Activated naive CD4-positive, alpha-beta T cell treated with anti-CD3 and anti-CD28 coated beads for 36 hours (primary cell): ENCODE measurements around the gene CCR6. TPM values are rescaled to one million over a fixed set of nuclear protein-coding genes. Genes with fewer than 3 reads are reported as not detected.

Source experiments
- CTCF ChIA-PET: fragments of 350-600 bp; sonication (Branson Sonifier 250); formaldehyde crosslinking; loops from one replicate; lab custom pipeline; 2021; ENCODE audit warnings: antibody characterized with exemption; lab: Charles Lee
- DNase-seq: peaks from one replicate; pipeline ENCODE4 v3.0.0-alpha.2; 2020
- H3K27ac Mint-ChIP-seq: one replicate; pipeline ENCODE4 v1.8.0; 2021; ENCODE audit warnings: mild to moderate bottlenecking, mixed read lengths
- H3K27me3 Mint-ChIP-seq: one replicate; pipeline ENCODE4 v1.8.0; 2021; ENCODE audit warnings: low read depth, mixed read lengths
- H3K36me3 Mint-ChIP-seq: one replicate; pipeline ENCODE4 v1.8.0; 2021; ENCODE audit warnings: low read depth, mixed read lengths
- H3K4me1 Mint-ChIP-seq: one replicate; pipeline ENCODE4 v1.8.0; 2021; ENCODE audit warnings: low read depth, mixed read lengths
- H3K4me3 Mint-ChIP-seq: one replicate; pipeline ENCODE4 v1.8.0; 2021; ENCODE audit warnings: mild to moderate bottlenecking, moderate library complexity, mixed read lengths
- H3K9me3 Mint-ChIP-seq: one replicate; pipeline ENCODE4 v1.8.0; 2021; ENCODE audit warnings: mixed read lengths
- intact Hi-C: fragments of 100-400 bp; cut with micrococcal nuclease; formaldehyde crosslinking; loops from one replicate; pipeline ENCODE4 v1.15.1; 2023
- total RNA-seq, 2 experiments: library from RNA; stranded (reverse); gene quantifications; one replicate each; pipeline ENCODE4 v1.2.3, GENCODE V29; 2021

The CCR6 gene
- total RNA-seq, 2 experiments from 2014 or later, result 0.31 to 0.37 TPM

DNA sequence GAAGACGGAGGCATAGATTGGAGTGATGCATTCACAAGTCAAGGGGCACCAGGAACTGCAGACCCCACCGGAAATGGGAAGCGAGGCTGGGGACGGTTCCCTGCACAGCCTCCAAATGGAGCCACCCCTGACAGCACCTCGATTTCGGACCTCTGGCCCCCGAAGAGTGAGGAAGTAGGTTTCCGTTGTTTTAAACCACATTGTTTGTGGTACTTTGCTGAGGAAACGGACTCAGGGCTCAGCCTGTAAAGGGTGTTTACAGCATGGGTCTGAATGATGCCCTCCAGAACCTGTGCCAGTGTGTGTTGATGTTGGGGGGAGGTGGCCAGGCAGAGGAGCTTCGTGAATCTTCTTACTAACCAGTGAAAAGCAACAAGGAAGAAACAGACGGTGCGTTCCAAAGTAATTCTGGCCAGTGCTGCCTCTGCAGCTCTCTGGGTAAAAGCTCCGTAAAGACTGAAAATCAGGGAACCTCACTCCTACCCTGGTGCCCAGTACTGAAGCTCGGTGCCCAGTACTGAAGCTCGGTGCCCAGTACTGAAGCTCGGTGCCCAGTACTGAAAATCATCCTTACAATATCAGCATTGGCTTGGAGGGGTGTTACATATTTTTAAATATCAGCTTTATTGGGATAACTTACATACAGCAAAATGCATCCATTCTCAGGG lies 30.1 kb upstream of the CCR6 start:
- CTCF ChIA-PET, result interaction anchor here (0.9 to 2.3 kb wide), 2 partner anchors 23 to 49 kb away, joined by 3 to 7 read pairs; no protein-coding TSS in a partner anchor
- no peak overlapping the region for H3K27ac Mint-ChIP-seq
- no peaks in the 10 kb centered on the region for H3K36me3 Mint-ChIP-seq
- intact Hi-C loops, result no loop called here
- H3K27me3 Mint-ChIP-seq, result peaks cover 2% of the 10 kb centered on the region
- H3K4me1 Mint-ChIP-seq, result peaks cover 39% of the 10 kb centered on the region
- no peak for DNase-seq
- H3K9me3 Mint-ChIP-seq, result no peaks in the 10 kb centered on the region
- H3K4me3 Mint-ChIP-seq, result no peak overlapping the region

GRCh38 chr6:167093406-167093921 lies 29.4 kb upstream of the CCR6 start:
- no peaks in the 10 kb centered on the region for H3K36me3 Mint-ChIP-seq
- no peak overlapping the region for H3K4me3 Mint-ChIP-seq
- peaks cover 40% of the 10 kb centered on the region for H3K4me1 Mint-ChIP-seq
- no peak for DNase-seq
- no peak overlapping the region for H3K27ac Mint-ChIP-seq
- intact Hi-C loops, result no loop called here
- CTCF ChIA-PET, result interaction anchor here (1.6 to 2.3 kb wide), 2 partner anchors 44 to 48 kb away, joined by 3 to 7 read pairs; no protein-coding TSS in a partner anchor
- no peaks in the 10 kb centered on the region for H3K9me3 Mint-ChIP-seq
- H3K27me3 Mint-ChIP-seq, result peaks cover 2% of the 10 kb centered on the region

DNA sequence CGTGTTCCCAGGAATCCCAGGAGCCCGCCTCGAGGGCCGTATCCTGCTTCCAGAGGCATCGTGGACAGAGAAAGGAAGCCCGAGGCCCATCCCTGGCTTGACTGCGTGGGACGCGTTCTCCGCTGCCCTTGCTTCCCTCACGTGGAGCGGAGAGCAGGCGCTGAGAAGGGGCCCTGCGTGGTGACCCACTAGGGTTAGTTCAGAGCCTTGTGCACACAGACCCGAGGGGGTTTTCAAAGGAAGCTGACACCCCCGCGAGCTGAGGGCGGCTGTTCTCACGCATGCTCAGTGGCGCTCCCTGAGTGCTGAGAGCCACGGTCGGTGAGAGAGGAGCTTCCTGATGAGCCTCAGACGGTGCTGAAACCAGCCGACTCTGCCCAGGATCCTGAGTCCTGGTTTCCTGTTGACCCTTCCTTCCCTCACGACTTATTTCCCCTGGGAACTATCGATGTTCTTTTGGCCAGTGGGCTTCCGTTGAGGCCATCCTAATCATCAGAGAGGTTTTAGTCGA lies 28.9 kb upstream of the CCR6 start:
- CTCF ChIA-PET, result interaction anchor here (1.6 to 2.3 kb wide), 2 partner anchors 44 to 48 kb away, joined by 3 to 7 read pairs; no protein-coding TSS in a partner anchor
- Mint-ChIP-seq H3K4me3 (peak overlapping the region; percentile 0), H3K27me3 (peaks cover 2% of the 10 kb centered on the region), H3K4me1 (peaks cover 45% of the 10 kb centered on the region), H3K9me3 (no peaks in the 10 kb centered on the region), H3K27ac (no peak overlapping the region), H3K36me3 (no peaks in the 10 kb centered on the region)
- intact Hi-C loops, result no loop called here
- DNase-seq, result peak; percentile 62

DNA sequence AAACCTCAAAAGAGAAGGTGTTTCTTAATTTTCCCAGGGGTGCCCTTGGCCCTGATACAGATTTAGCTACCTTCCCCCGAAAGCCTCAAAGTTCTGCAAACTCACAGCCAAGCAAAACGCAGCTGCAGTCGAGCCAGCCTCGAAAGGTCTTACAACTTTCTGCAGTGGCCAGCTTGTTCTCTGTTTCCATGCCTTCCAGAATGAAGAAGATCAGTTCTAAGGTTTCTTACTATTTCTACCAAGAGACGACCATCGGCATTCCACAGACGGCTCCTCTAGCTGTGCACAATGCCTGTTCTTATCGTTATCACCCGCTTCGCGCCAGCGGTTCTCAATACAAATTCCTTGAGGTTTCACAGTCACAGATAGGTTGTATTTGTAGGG lies 28.5 kb upstream of the CCR6 start:
- H3K4me3 Mint-ChIP-seq, result peak overlapping the region; percentile 0
- no peak for DNase-seq
- H3K4me1 Mint-ChIP-seq, result peaks cover 46% of the 10 kb centered on the region
- H3K27me3 Mint-ChIP-seq, result peaks cover 2% of the 10 kb centered on the region
- CTCF ChIA-PET, result interaction anchor here (1.6 to 2.3 kb wide), 2 partner anchors 43 to 47 kb away, joined by 3 to 7 read pairs; no protein-coding TSS in a partner anchor
- H3K36me3 Mint-ChIP-seq, result no peaks in the 10 kb centered on the region
- intact Hi-C loops, result no loop called here
- no peaks in the 10 kb centered on the region for H3K9me3 Mint-ChIP-seq
- H3K27ac Mint-ChIP-seq, result peak overlapping the region; percentile 21

DNA sequence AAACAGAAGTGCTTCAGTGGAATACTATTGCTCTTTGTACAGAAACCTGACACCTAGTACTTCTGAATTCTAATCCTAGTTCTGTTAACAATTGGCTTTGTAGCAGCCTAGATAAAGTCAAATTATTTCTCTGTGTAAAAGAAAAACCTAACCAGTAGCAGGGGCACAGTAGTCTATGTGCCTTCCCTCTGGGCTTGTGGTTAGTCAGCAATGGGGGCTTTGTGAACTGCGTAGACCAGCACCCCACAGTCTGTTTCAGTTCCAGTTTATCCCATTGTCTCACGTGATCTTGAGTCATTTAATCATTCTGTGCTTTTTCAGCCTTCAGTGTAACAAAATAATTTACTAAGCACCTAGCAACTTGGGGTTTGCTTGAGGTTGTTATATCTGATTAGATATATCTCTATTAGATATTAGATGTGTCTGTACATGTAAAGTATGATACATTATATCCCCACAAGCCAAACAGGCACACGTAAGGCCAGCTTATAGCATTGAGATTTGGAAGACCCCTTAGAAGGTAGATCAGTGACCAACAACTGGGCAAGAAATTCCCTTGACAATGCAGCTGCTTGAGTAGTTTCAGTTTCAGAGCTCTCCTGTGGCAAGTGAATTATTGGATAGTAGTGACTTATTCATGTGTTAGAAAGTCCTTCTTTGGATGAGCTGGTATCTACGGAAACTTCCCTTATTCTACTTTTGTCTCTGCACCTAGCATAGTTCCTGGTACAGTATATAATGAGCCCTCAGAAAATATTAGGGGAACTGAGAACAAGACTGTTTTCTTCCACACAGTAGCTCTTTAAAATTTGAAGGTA lies 27.9 kb upstream of the CCR6 start:
- CTCF ChIA-PET, result interaction anchor here (0.6 to 2.3 kb wide), 4 partner anchors 21 to 105 kb away, joined by 3 to 7 read pairs (median 3); no protein-coding TSS in a partner anchor
- no peaks in the 10 kb centered on the region for H3K36me3 Mint-ChIP-seq
- H3K27ac Mint-ChIP-seq, result no peak overlapping the region
- no peaks in the 10 kb centered on the region for H3K9me3 Mint-ChIP-seq
- no peak for DNase-seq
- H3K4me1 Mint-ChIP-seq, result peaks cover 46% of the 10 kb centered on the region
- H3K27me3 Mint-ChIP-seq, result peaks cover 2% of the 10 kb centered on the region
- H3K4me3 Mint-ChIP-seq, result no peak overlapping the region
- intact Hi-C loops, result no loop called here

GRCh38 chr6:167095888-167096287 lies 27.0 kb upstream of the CCR6 start:
- Mint-ChIP-seq H3K4me1 (peaks cover 42% of the 10 kb centered on the region), H3K36me3 (no peaks in the 10 kb centered on the region), H3K9me3 (no peaks in the 10 kb centered on the region), H3K27ac (no peak overlapping the region), H3K4me3 (no peak overlapping the region), H3K27me3 (peaks cover 2% of the 10 kb centered on the region)
- no peak for DNase-seq
- CTCF ChIA-PET, result interaction anchor here (0.6 to 0.9 kb wide), 2 partner anchors 22 to 106 kb away, joined by 3 read pairs; no protein-coding TSS in a partner anchor
- intact Hi-C loops, result no loop called here

- CTCF ChIA-PET, result no interaction called here
- Mint-ChIP-seq H3K36me3 (no peaks in the 10 kb centered on the region), H3K27ac (no peak overlapping the region), H3K9me3 (no peaks in the 10 kb centered on the region), H3K27me3 (peaks cover 2% of the 10 kb centered on the region), H3K4me3 (no peak overlapping the region), H3K4me1 (peaks cover 31% of the 10 kb centered on the region)
- intact Hi-C loops, result no loop called here
- no peak for DNase-seq
These were observed 25.9 kb upstream of the CCR6 start for GRCh38 chr6:167096991-167097390.

DNA sequence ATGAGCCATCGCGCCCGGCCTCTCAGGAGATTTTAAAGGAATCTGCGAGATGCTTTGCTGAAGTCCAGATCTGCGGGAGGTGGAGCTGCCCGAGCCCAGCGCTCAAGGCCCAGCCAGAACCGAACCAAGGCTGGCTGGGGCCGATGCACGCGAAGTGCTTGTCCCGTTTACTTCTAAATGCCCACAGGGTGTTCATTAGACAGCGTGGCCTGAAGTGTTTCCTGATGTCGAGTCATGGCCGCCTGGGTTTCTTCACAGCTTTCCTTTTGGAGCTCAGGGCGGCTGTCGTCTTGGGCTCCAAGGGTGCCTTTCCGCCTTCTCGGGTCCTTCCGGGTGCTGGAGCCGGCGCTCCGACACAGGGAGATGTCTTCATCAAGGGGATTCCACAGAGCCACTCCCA lies 25.1 kb upstream of the CCR6 start:
- CTCF ChIA-PET, result no interaction called here
- Mint-ChIP-seq H3K9me3 (no peaks in the 10 kb centered on the region), H3K36me3 (no peaks in the 10 kb centered on the region), H3K27ac (no peak overlapping the region), H3K4me1 (peaks cover 26% of the 10 kb centered on the region), H3K27me3 (peaks cover 2% of the 10 kb centered on the region), H3K4me3 (no peak overlapping the region)
- DNase-seq, result no peak
- intact Hi-C loops, result no loop called here

DNA sequence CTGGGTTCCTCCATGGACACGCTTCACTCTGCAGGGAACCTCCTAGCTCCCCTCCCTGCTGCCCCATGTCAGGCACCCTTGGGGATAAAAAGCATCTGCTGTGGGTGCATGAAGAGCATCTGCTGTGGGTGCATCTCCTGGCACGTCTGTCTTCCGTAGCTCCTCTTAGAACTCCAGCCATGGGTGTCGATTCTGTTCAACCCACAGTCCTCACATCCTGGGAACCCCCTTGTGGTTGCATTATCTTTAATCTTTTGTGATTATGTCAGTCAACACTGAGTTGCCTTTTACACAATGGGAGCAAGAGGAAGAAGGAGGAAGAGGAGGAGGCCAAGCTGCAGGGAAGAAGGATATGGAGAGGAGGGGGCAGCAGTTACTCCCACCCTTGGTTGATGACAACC lies 24.1 kb upstream of the CCR6 start:
- Mint-ChIP-seq H3K4me3 (no peak overlapping the region), H3K27ac (no peak overlapping the region), H3K9me3 (no peaks in the 10 kb centered on the region), H3K4me1 (peaks cover 23% of the 10 kb centered on the region), H3K27me3 (no peaks in the 10 kb centered on the region), H3K36me3 (no peaks in the 10 kb centered on the region)
- DNase-seq, result no peak
- CTCF ChIA-PET, result no interaction called here
- intact Hi-C loops, result no loop called here

- Mint-ChIP-seq H3K4me1 (peaks cover 17% of the 10 kb centered on the region), H3K27me3 (no peaks in the 10 kb centered on the region), H3K27ac (no peak overlapping the region), H3K9me3 (no peaks in the 10 kb centered on the region), H3K36me3 (no peaks in the 10 kb centered on the region), H3K4me3 (no peak overlapping the region)
- CTCF ChIA-PET, result no interaction called here
- no peak for DNase-seq
- intact Hi-C loops, result no loop called here
These were observed 23.2 kb upstream of the CCR6 start for GRCh38 chr6:167099707-167100106.

DNA sequence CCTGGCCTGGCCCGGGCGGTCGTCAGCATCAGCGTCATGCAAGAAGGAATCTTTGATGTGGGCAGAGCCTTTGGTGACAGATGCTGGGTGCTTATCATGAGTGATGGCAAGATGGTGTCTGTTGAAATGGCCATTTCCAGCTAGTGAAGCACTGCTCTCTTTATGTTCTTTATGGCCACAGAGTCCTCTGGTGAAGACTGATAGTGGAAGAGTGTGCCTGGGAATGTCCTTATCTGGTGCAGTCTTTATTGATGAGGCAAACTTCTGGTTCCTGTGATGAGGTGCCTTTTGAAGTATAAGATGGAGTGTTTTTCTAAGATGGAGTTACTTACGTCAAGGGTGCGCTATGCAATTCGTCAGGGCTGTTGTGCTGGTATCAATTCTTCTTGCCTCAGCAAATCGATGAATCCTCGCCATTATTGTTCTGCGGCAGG lies 22.6 kb upstream of the CCR6 start:
- Mint-ChIP-seq H3K9me3 (no peaks in the 10 kb centered on the region), H3K27ac (no peak overlapping the region), H3K4me1 (peaks cover 11% of the 10 kb centered on the region), H3K36me3 (no peaks in the 10 kb centered on the region), H3K27me3 (no peaks in the 10 kb centered on the region), H3K4me3 (no peak overlapping the region)
- CTCF ChIA-PET, result no interaction called here
- intact Hi-C loops, result no loop called here
- DNase-seq, result no peak

DNA sequence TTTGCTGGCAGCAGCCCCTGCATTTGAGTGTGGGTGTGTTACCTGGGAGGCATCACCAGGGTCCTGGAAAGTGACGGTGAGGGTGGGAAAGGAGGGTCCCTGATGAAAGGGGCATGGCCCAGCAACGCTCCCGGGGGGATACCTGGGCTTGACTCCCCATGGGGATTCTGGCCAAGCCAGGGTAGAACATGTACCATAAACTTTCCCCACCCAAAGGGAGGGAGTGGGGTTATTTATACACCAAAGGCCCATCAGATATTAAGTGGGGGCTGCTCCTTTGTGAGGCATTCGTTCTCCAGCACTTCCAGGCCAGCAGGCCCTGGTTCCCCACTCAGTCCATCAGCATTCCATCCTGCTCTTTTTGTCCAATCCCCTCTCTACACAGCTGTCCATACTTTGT lies 20.6 kb upstream of the CCR6 start:
- intact Hi-C loops, result no loop called here
- Mint-ChIP-seq H3K27ac (no peak overlapping the region), H3K36me3 (no peaks in the 10 kb centered on the region), H3K4me3 (no peak overlapping the region), H3K9me3 (no peaks in the 10 kb centered on the region), H3K27me3 (no peaks in the 10 kb centered on the region), H3K4me1 (peaks cover 10% of the 10 kb centered on the region)
- no peak for DNase-seq
- CTCF ChIA-PET, result no interaction called here
